Germinal center (tissue), 1 donor: ENCODE results near the gene CD3E.

ENCODE experiments used
- DNase-seq: peaks from one replicate; pipeline ENCODE4 v3.0.0; 2012; ENCODE audit warnings: mixed read lengths, low spot score

The CD3E gene

GRCh38 chr11:118304568-118305248 lies at the start of gene CD3E:
CD3E (plus strand) TSS chr11:118304730; CDS start chr11:118304953, 223 bp downstream.
- DNase-seq: no peak

GRCh38 chr11:118258410-118258809 lies 46.1 kb upstream of the CD3E start:
- no peak for DNase-seq

DNA sequence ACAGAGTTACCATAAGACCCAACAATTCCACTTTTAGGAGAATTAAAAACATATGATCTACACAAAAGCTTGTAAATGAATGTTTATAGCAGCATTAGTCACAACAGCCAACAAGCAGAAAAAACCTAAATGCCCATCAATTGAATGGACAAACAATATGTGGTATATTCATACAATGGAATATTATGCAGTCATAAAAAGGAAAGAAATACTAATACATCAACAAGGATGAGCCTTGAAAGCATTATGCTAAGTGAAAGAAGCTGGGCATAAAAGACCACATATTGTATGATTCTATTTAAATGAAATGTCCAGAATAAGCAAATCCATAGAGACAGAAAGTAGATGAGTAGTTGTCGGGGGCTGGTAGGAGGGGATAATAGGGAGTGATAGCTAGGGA lies 45.4 kb upstream of the CD3E start:
- no peak for DNase-seq

- DNase-seq: no peak
These were observed 44.2 kb upstream of the CD3E start for GRCh38 chr11:118260353-118260752.

DNA sequence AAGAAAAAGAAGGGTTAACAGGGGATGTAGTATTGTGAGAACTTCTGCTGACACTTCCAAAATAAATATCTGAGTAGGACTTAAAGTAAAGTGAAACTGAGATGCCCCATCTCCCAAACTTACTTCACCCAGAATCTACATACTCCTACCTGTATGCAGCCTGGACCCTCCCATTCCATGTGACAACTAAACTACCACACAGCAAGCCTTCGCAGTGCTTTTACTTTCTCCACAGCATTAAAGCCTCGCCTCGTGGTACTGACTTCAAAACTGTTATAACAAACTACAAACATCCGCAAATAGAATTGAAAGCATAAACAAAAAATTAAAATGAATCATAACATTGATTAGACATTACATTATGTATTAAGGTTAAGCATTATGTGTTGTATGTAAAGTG lies 41.4 kb upstream of the CD3E start:
- DNase-seq: no peak

GRCh38 chr11:118263695-118264568 lies 40.6 kb upstream of the CD3E start, which contains the start of gene MPZL2:
MPZL2 (minus strand) TSS chr11:118264297; CDS start chr11:118264153, 144 bp downstream.
- no peak for DNase-seq

DNA sequence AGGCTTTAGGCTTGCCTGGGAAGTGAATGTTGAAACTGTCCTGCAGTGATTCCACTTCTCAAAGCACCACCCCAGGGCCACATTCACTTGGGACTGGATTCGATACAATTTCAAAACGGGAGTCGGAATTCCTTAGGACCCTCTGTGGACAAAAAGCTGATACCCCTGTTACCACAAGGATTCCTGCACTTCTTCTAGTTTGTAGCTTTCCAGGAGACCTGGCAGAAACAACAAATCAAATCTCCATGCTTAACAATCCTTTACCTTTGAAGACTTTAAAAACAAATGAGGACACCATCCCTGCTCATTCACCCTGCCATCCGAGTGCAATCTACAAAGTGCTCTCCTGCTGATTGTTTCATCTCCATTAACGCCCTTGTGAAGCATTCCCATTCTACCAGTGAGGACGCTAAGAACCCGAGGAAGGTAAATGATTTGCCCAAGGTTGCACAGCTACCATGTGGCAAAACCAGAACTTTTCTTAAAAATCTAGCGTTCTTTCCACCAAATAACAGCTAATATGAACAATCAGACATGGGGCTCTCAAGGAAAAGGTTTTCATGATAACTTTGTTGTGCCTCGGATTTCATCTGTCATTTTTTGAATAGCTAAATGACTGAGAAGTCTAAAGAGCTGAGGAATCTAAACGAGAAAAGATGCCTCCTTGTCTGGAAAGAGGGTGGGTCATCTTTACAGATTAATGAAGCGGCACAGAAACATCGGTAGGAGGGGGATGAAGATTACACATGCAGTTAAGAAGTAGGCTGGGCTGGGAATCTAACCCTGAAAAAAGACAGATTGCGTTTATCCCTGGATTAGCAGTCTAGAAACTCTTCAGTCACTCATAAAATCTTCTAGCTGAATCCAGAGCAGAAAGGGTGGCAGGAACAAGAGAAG lies 39.7 kb upstream of the CD3E start:
- no peak for DNase-seq

DNA sequence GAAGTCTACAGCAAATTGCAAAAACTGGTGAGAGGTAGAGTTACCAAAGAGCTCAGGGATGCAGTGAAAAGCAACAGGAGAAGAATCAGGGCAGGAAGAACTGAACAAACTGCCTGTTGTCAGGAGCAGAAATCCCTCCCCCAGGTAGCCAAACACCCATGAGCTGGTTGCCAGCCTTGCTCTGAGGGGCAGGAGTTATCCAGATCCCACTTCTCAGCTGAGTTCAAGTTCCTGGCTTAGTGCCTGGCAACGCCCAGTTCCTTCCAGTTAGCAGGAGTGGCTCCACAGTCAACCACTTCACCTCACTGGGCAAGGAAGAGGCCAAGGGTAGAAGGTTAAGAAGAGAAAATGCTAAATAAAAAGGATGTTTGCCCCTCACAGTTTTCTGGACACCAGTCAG lies 38.6 kb upstream of the CD3E start:
- DNase-seq: no peak

- no peak for DNase-seq
These were observed 37.0 kb upstream of the CD3E start for GRCh38 chr11:118267486-118267885.

GRCh38 chr11:118272001-118272400 lies 32.5 kb upstream of the CD3E start:
- DNase-seq: no peak

- DNase-seq: no peak
These were observed 30.3 kb upstream of the CD3E start for GRCh38 chr11:118274186-118274585.

GRCh38 chr11:118275176-118275575 lies 29.4 kb upstream of the CD3E start:
- no peak for DNase-seq

DNA sequence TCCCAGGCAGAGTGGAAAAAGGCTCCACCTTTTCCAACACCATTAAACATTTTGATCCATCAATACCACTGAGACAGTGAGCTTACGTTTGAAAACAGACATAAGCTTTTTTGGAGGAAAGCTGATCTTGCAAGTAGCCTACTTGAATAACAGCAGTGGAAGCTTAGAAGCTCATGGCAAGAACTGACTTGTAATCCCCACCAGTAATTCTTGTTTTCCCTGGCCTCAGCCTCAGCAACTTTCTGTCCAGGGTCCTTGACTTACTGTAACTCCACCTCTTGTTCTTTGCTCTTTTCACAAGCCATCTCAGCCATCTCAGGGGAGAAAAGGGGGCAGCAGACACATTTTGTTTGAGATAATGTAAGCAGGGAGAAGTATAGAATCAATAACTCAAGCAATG lies 28.1 kb upstream of the CD3E start:
- no peak for DNase-seq

DNA sequence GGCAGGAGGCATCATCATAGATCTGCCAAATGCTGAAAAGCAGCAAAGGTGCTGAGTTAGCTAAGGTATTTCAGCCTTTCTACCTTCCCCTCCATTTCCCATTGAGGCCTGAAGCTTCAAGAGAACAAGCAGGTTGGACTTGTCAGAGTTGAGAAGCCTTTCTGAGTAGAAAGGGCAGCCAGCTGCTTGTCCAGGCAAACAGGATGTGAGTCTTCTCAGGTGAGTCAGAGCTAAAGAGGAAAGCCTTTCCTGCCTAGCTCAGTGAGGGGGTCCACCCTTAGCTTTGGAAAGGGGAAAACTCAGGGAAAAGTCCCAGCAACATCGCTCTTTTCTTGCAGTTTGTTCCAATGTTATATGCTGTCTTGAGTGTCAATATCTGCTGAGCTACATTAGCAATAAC lies 27.2 kb upstream of the CD3E start:
- no peak for DNase-seq

- DNase-seq: no peak
These were observed 23.2 kb upstream of the CD3E start for GRCh38 chr11:118281284-118281683.

DNA sequence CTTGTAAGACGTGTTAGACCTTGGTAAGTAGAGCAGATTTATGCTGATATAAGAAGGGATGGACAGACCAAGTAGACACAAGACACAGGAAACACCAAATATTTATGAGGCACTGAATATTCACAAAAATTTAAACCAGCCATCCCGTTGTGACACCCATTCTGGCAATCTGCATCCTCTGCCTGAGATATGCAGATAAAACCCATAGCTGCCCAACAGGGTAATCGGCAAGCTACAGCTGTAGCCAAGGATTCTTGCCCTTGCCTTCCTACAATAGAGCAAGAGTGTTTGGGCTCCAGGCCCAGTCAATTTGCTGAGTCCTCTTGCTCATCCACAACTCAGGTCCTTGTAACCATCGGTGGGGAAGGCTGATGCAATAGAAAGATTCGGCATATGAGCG lies 21.9 kb upstream of the CD3E start:
- no peak for DNase-seq

- DNase-seq: no peak
These were observed 21.4 kb upstream of the CD3E start for GRCh38 chr11:118283037-118283636.

- DNase-seq: no peak
These were observed 20.7 kb upstream of the CD3E start for GRCh38 chr11:118283756-118284350.

- no peak for DNase-seq
These were observed 18.0 kb upstream of the CD3E start for GRCh38 chr11:118286545-118286944.

DNA sequence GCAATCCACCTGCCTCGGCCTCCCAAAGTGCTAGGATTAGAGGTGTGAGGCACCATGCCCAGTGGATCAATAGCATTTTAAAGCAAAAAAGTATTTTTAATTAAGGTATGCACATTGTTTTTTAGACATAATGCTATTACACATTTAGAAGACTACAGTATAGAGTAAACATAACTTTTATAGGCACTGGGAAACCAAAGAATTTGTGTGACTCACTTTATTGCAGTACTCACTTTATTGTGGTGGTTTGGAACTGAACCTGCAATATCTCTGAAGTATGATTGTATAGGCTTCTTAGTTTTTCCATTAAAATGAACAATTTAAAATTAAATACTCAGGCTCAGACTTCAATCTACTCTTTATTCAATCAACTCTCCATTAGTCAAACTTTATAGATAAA lies 17.5 kb upstream of the CD3E start:
- DNase-seq: no peak

- no peak for DNase-seq
These were observed 15.1 kb upstream of the CD3E start for GRCh38 chr11:118289401-118289800.

GRCh38 chr11:118290923-118291322 lies 13.6 kb upstream of the CD3E start:
- no peak for DNase-seq
